ENCODE measurements around the gene ZNF474. TPM values are rescaled to one million over a fixed set of nuclear protein-coding genes. Genes with fewer than 3 reads are reported as not detected.

Gene ZNF474
- total RNA-seq, 2 experiments from 2014 or later = 0.28 TPM; not detected in 1

DNA sequence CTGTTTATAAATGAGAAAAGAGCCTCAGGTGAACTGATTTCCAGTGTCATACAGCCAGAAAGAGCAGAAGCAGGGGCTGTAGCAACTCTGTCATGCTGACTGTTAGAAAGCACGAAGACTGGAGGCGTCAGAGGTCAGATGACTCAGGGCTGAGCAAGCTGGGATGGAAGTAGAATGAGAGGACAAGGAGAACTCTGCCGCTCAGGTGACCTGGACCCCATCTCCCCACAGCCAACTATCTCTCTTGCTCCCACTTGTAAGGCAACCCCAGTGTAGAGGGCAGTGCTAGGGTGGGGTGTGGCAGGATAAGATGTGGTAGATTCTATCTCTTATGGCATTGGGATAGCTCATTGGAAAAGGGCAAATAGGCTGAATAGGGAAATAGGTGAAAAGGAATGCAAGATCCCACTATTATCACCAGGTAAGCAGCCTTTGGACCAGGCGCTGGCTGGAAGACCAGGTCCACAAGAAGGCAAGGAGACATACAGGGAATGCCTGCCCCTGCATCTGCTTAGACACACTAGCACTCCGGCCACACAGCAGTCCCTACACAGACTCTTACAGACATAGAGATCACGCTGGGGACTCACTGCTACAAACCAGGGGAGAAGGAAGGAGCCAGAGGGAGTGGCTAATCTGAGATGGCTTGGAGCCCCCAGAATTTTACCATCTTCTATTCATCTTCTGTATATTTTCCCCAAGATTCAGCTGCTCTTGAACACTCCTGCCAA lies 30.1 kb upstream of the ZNF474 start:
- no peak overlapping the region for H3K27ac ChIP-seq (ENCODE audit: low read depth in 1 of 2, low read length in 2 of 2)
- H3K36me3 ChIP-seq (ENCODE audit: insufficient read depth, low read length) = no peaks in the 10 kb centered on the region
- Mint-ChIP-seq H3K9me3 (no peaks in the 10 kb centered on the region), H3K36me3 (ENCODE audit: low read depth) (no peaks in the 10 kb centered on the region), H3K27me3 (no peaks in the 10 kb centered on the region), H3K4me3 (no peak overlapping the region), H3K27ac (no peak overlapping the region), H3K4me1 (ENCODE audit: low read depth) (no peaks in the 10 kb centered on the region)
- intact Hi-C loops (cut with DNase I, micrococcal nuclease) = no loop called here
- no peaks in the 10 kb centered on the region for H3K9me3 ChIP-seq (ENCODE audit: control insufficient read depth in 1 of 2, insufficient read depth in 1 of 2, low read length in 2 of 2)
- no peak overlapping the region for H3K4me3 ChIP-seq (ENCODE audit: low read length)
- DNase-seq (no peak), ATAC-seq (ENCODE audit: poor library complexity) (no peak)
- CTCF ChIA-PET = no interaction called here
- POLR2A ChIA-PET = no interaction called here
- no peaks in the 10 kb centered on the region for H3K27me3 ChIP-seq (ENCODE audit: control insufficient read depth in 1 of 2, insufficient read depth in 2 of 2, low read length in 2 of 2)
- TF ChIP-seq, protein P1, sequence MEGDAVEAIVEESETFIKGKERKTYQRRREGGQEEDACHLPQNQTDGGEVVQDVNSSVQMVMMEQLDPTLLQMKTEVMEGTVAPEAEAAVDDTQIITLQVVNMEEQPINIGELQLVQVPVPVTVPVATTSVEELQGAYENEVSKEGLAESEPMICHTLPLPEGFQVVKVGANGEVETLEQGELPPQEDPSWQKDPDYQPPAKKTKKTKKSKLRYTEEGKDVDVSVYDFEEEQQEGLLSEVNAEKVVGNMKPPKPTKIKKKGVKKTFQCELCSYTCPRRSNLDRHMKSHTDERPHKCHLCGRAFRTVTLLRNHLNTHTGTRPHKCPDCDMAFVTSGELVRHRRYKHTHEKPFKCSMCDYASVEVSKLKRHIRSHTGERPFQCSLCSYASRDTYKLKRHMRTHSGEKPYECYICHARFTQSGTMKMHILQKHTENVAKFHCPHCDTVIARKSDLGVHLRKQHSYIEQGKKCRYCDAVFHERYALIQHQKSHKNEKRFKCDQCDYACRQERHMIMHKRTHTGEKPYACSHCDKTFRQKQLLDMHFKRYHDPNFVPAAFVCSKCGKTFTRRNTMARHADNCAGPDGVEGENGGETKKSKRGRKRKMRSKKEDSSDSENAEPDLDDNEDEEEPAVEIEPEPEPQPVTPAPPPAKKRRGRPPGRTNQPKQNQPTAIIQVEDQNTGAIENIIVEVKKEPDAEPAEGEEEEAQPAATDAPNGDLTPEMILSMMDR (IDR thresholded peaks at IDR 0.05) = no peak
- H3K4me1 ChIP-seq (ENCODE audit: insufficient read depth, low read length) = no peaks in the 10 kb centered on the region

DNA sequence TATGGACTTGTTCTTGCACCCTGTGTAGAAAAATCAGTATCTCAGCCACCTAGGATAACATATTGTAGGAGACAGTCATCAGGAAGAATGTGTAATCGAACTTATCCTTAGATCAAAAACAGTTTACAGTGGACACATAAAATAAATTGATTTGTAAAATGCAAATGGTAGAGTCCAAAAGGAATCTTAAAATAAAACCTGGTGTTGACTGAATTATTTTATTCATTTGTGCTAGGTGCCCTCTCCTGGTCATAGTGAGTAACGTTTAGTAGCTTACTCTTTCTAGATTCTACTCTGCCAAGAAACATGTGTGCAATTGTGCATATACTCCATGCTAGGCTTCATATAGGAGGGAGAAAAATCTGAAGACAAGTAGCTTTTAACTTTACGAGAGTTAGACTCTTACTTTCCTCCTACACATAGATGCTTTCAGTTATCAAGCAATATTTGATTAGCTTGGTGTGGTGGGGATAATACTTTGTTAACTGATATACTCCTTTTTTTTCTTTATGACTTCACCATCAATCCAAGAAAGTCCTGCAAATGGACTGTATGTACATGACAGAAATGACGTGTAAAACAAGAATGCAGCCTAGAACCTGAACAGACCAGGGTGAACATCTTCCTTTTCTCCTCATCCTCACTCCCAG lies 27.6 kb upstream of the ZNF474 start:
- no peak for ATAC-seq (ENCODE audit: poor library complexity)
- Mint-ChIP-seq H3K36me3 (ENCODE audit: low read depth) (no peaks in the 10 kb centered on the region), H3K9me3 (no peaks in the 10 kb centered on the region), H3K27me3 (no peaks in the 10 kb centered on the region), H3K4me3 (no peak overlapping the region), H3K27ac (no peak overlapping the region), H3K4me1 (ENCODE audit: low read depth) (no peaks in the 10 kb centered on the region)
- no peaks in the 10 kb centered on the region for H3K27me3 ChIP-seq (ENCODE audit: control insufficient read depth in 1 of 2, insufficient read depth in 2 of 2, low read length in 2 of 2)
- DNase-seq = peak in 3 of 14 experiments; percentile 3 to 13 (median 10)
- H3K4me3 ChIP-seq (ENCODE audit: low read length) = no peak overlapping the region
- no peaks in the 10 kb centered on the region for H3K36me3 ChIP-seq (ENCODE audit: insufficient read depth, low read length)
- H3K9me3 ChIP-seq (ENCODE audit: control insufficient read depth in 1 of 2, insufficient read depth in 1 of 2, low read length in 2 of 2) = no peaks in the 10 kb centered on the region
- H3K27ac ChIP-seq (ENCODE audit: low read depth in 1 of 2, low read length in 2 of 2) = no peak overlapping the region
- ChIA-PET POLR2A (no interaction called here), CTCF (interaction anchor here (1.3 kb wide), 1 partner anchor 15 kb away, joined by 3 read pairs; no protein-coding TSS in a partner anchor)
- TF ChIP-seq, protein P1 (IDR thresholded peaks at IDR 0.05) = peak; percentile 15
- intact Hi-C loops (cut with DNase I, micrococcal nuclease) = no loop called here
- no peaks in the 10 kb centered on the region for H3K4me1 ChIP-seq (ENCODE audit: insufficient read depth, low read length)

DNA sequence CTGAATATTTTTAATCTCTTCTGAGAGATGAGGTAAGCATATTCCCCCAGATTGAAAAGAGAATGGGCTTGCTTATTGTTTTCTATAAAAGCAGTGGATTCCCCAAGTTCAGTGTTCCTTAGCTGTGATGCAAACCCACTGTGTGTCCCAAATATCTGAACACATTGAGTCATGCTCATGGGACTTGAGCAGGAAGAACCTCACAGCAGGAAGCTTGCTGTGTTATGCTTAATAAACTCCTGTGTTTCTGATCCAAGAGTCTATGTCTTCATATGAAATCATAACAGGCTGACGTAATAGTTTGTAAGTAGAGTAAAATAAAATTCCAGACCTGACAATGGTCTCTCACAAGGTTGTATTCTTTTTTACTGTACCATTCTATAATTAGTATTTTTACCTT lies 26.5 kb upstream of the ZNF474 start:
- Histone ChIP-seq H3K4me1 (ENCODE audit: insufficient read depth, low read length) (no peaks in the 10 kb centered on the region), H3K9me3 (ENCODE audit: control insufficient read depth in 1 of 2, insufficient read depth in 1 of 2, low read length in 2 of 2) (no peaks in the 10 kb centered on the region), H3K36me3 (ENCODE audit: insufficient read depth, low read length) (no peaks in the 10 kb centered on the region), H3K27me3 (ENCODE audit: control insufficient read depth in 1 of 2, insufficient read depth in 2 of 2, low read length in 2 of 2) (no peaks in the 10 kb centered on the region), H3K4me3 (ENCODE audit: low read length) (no peak overlapping the region), H3K27ac (ENCODE audit: low read depth in 1 of 2, low read length in 2 of 2) (no peak overlapping the region)
- TF ChIP-seq, protein P1 (IDR thresholded peaks at IDR 0.05) = no peak
- H3K27ac Mint-ChIP-seq = no peak overlapping the region
- DNase-seq = no peak
- ChIA-PET CTCF (no interaction called here), POLR2A (no interaction called here)
- intact Hi-C loops (cut with DNase I, micrococcal nuclease) = no loop called here
- no peaks in the 10 kb centered on the region for H3K4me1 Mint-ChIP-seq (ENCODE audit: low read depth)
- ATAC-seq (ENCODE audit: poor library complexity) = no peak
- no peaks in the 10 kb centered on the region for H3K36me3 Mint-ChIP-seq (ENCODE audit: low read depth)
- H3K27me3 Mint-ChIP-seq = peaks cover 4% of the 10 kb centered on the region
- no peaks in the 10 kb centered on the region for H3K9me3 Mint-ChIP-seq
- no peak overlapping the region for H3K4me3 Mint-ChIP-seq

Measured in CD4-positive, alpha-beta T cell (primary cell).